ENCODE measurements around the gene NFKBIL1. TPM values are rescaled to one million over a fixed set of nuclear protein-coding genes. Genes with fewer than 3 reads are reported as not detected.
A peak's percentile ranks its signal among the peaks of the same experiment; 100 is the strongest.

NFKBIL1 gene
- total RNA-seq, 1 donor from 2014 or later = 40.0 TPM

DNA sequence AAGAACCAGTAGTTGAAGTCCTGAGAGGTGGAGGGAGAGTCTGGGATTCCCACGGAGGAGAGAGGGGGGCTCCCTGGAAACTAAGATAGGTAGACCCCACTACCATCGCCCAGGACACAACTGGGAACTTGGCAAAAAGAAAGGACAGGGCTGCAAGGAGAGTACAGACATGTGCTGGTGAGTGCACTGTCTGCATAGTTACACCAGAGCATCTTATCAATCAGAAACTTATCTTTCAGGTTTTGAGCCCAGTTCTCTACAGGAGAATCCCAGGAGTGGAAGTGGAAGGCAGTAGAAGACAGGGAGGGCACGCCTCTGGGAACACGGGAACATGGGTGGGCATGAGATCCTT is 12.2 kb downstream of the NFKBIL1 start:
- no peak for FAIRE-seq
- H3K36me3 ChIP-seq (ENCODE audit: control insufficient read depth, insufficient read depth, low read length) = peaks cover 15% of the 10 kb centered on the region

DNA sequence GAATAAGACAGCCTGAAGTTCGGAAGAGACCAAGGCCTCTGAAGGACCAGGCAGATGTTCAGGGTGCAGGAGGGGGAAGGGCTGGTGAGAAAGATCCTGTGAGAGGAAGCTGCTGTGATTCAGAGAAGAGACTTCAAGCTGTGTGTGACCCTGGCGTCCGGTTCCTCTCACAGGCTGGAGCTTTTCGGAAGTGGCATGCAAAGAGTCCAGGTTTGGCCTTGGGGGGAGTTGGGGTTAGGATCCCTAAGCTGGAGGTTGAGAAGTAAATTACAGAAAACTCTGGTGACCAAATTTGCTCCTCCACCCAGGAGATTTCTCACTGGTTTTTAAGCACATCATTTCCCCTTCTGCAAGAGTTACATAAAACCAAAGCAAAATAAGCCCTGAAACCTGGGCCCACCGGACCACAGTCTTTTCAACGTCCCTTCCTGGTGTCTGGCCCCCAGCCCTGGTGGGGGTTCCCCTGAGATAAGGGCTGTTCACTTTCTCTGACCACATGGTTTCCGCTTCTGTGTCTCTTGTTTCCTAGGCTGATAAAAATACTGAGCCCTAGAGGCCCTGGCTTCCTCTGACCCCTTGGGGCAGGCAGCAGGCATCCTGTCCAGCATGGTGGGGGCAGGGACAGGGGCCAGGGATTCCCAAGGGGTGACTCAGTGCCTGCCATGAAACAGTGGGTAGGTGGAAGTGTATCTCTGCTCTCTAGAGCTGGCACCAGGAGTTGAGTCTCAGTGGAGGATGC is 12.7 kb downstream of the NFKBIL1 start:
- Histone ChIP-seq H3K4me3 (ENCODE audit: low read depth, low read length) (no peak overlapping the region), H3K27me3 (ENCODE audit: control insufficient read depth, insufficient read depth, low read length) (no peaks in the 10 kb centered on the region), H3K36me3 (ENCODE audit: control insufficient read depth, insufficient read depth, low read length) (peaks cover 15% of the 10 kb centered on the region)
- no peak for FAIRE-seq
- peak; percentile 44 for DNase-seq (ENCODE audit: low read depth)
- TF ChIP-seq, protein P1, sequence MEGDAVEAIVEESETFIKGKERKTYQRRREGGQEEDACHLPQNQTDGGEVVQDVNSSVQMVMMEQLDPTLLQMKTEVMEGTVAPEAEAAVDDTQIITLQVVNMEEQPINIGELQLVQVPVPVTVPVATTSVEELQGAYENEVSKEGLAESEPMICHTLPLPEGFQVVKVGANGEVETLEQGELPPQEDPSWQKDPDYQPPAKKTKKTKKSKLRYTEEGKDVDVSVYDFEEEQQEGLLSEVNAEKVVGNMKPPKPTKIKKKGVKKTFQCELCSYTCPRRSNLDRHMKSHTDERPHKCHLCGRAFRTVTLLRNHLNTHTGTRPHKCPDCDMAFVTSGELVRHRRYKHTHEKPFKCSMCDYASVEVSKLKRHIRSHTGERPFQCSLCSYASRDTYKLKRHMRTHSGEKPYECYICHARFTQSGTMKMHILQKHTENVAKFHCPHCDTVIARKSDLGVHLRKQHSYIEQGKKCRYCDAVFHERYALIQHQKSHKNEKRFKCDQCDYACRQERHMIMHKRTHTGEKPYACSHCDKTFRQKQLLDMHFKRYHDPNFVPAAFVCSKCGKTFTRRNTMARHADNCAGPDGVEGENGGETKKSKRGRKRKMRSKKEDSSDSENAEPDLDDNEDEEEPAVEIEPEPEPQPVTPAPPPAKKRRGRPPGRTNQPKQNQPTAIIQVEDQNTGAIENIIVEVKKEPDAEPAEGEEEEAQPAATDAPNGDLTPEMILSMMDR (IDR thresholded peaks at IDR 0.05; ENCODE audit: insufficient read depth, low read length, severe bottlenecking) = no peak

More for the DNA sequence above, 12.2 kb downstream of the NFKBIL1 start:
- TF ChIP-seq, protein P1 (IDR thresholded peaks at IDR 0.05; ENCODE audit: insufficient read depth, low read length, severe bottlenecking) = no peak
- H3K4me3 ChIP-seq (ENCODE audit: low read depth, low read length) = no peak overlapping the region
- no peak for DNase-seq (ENCODE audit: low read depth)
- no peaks in the 10 kb centered on the region for H3K27me3 ChIP-seq (ENCODE audit: control insufficient read depth, insufficient read depth, low read length)

DNA sequence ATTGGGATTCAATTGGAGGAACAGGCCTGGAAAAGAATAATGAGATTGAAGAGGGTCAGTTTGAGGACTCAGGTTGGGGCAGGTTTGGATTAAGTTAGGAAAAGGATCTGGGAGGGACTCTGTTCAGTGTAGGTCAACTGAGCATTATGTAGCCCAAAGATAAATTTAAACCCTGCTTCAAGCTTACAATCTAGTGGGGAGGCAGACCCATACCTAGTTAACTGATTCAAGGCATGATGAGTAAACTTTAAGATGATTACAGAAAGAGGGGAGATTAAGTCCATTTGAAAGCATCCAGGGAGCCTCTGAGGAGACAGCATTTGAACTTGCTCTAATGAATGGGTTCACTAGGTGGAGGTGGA is 13.3 kb downstream of the NFKBIL1 start:
- no peak overlapping the region for H3K4me3 ChIP-seq (ENCODE audit: low read depth, low read length)
- TF ChIP-seq, protein P1 (IDR thresholded peaks at IDR 0.05; ENCODE audit: insufficient read depth, low read length, severe bottlenecking) = no peak
- FAIRE-seq (no peak), DNase-seq (ENCODE audit: low read depth) (no peak)
- H3K36me3 ChIP-seq (ENCODE audit: control insufficient read depth, insufficient read depth, low read length) = peaks cover 15% of the 10 kb centered on the region
- no peaks in the 10 kb centered on the region for H3K27me3 ChIP-seq (ENCODE audit: control insufficient read depth, insufficient read depth, low read length)

DNA sequence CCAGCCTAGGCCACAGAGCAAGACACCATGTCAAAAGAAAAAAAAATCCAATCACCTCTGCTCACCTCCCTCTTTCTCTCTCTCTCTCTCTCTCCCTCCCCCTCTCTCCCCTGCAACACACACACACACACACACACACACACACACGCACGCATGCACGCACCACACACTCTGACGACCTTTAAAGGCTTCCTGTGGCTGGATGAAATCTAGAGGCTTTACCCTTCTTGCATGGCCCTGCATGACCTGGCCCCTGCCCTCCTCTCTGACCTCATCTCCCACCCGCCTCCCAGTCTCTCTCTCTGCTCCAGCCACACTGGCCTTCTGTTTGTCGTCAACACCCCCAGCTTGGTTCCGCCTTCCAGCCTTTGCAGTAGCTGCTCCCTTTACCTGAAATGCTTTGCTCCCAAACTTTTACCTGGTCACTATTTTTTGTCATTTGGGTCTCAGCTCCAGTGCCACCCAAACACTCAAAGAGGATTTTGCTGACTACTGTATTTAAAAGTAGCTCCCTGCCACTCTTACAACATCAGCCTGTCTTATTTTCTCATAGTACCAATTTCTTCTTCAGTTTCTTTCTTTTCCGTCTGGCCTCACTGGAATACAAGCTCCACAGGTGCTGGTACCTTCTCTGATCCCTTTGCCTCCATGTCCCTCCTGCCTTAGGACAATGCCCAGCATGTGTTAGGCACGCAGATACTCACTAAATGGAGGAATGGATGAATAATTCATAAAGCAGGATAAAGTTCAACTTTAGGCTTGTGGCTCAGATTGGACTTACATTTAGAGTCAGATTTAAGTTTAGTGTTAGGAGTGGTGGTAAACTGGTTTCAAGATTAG is 20.3 kb downstream of the NFKBIL1 start:
- Histone ChIP-seq H3K4me3 (ENCODE audit: low read depth, low read length) (no peak overlapping the region), H3K36me3 (ENCODE audit: control insufficient read depth, insufficient read depth, low read length) (no peaks in the 10 kb centered on the region), H3K27me3 (ENCODE audit: control insufficient read depth, insufficient read depth, low read length) (no peaks in the 10 kb centered on the region)
- DNase-seq (ENCODE audit: low read depth) = no peak
- FAIRE-seq = no peak
- TF ChIP-seq, protein P1 (IDR thresholded peaks at IDR 0.05; ENCODE audit: insufficient read depth, low read length, severe bottlenecking) = no peak

DNA sequence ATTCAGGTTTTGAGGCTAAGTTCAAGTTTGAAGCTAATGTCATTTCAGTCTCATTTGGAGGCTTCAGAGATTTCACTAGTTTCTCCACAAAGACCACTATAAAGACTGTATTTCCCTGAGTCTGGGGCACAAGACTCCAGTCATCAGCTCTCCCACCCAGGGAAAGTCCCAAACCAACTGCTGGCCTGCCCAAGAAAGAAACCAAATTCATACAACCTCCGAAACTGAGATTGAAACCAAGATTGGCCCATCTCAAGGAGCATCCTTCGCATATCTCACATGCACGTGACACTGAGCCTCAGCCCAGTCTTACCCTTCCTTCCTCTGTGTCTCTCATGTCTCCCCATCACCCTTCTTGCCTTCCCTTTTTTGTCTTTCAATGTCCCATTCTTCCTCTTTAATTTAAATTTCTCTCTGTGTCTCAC is 21.1 kb downstream of the NFKBIL1 start:
- FAIRE-seq (no peak), DNase-seq (ENCODE audit: low read depth) (no peak)
- TF ChIP-seq, protein P1 (IDR thresholded peaks at IDR 0.05; ENCODE audit: insufficient read depth, low read length, severe bottlenecking) = no peak
- Histone ChIP-seq H3K27me3 (ENCODE audit: control insufficient read depth, insufficient read depth, low read length) (no peaks in the 10 kb centered on the region), H3K36me3 (ENCODE audit: control insufficient read depth, insufficient read depth, low read length) (no peaks in the 10 kb centered on the region), H3K4me3 (ENCODE audit: low read depth, low read length) (no peak overlapping the region)

All from bronchial epithelial cell (primary cell).